ENCODE measurements around the gene PCGF6. TPM values are rescaled to one million over a fixed set of nuclear protein-coding genes. Genes with fewer than 3 reads are reported as not detected.
"Not testable (repeated sequence)": the region's sequence is repeated elsewhere in the genome, so short reads cannot be mapped to it uniquely, and the experiment has no call there.

The PCGF6 gene
- total RNA-seq, 1 experiment from 2014 or later = 10.7 TPM

GRCh38 chr10:103262229-103262628 is 88.7 kb downstream of the PCGF6 start:
- DNase-seq = no peak
- no peak overlapping the region for H3K4me3 ChIP-seq (ENCODE audit: low read length)
- H3K4me1 ChIP-seq (ENCODE audit: low read length) = no peaks in the 10 kb centered on the region

DNA sequence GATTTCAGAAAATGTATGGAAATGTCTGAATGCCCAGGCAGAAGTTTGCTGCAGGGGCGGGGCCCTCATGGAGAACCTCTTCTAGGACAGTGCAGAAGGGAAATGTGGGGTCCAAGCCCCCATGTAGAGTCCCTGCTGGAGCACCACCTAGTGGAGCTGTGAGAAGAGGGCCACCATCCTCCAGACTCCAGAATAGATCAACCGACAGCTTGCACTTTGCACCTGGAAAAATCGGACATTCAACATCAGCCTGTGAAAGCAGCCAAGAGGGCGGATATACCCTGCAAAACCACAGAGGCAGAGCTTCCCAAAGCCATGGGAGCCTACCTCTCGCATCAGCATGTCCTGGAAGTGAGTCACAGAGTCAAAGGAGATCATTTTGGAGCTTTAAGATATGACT is 91.0 kb downstream of the PCGF6 start:
- no peaks in the 10 kb centered on the region for H3K27me3 ChIP-seq (ENCODE audit: low read length)
- H3K9me2 ChIP-seq (replicated peaks; ENCODE audit: insufficient read depth, low read length) = no peaks in the 10 kb centered on the region
- H3K4me3 ChIP-seq (ENCODE audit: low read length) = no peak overlapping the region

More at GRCh38 chr10:103262229-103262628, 88.7 kb downstream of the PCGF6 start:
- Histone ChIP-seq H3K27ac (ENCODE audit: low read length) (no peak overlapping the region), H4K20me1 (ENCODE audit: insufficient read depth, low read depth, low read length) (no peaks in the 10 kb centered on the region), H3K4me2 (ENCODE audit: low read depth, low read length, poor library complexity, severe bottlenecking) (no peak overlapping the region), H3K9me2 (replicated peaks; ENCODE audit: insufficient read depth, low read length) (no peaks in the 10 kb centered on the region), H2AFZ (ENCODE audit: low read length) (no peak overlapping the region), H3K36me3 (ENCODE audit: insufficient read depth, low read length) (no peaks in the 10 kb centered on the region), H3K9me3 (ENCODE audit: low read length) (no peaks in the 10 kb centered on the region), H3K79me2 (ENCODE audit: low read length) (no peaks in the 10 kb centered on the region), H3K27me3 (ENCODE audit: low read length) (no peaks in the 10 kb centered on the region), H3K9ac (ENCODE audit: low read length) (no peak overlapping the region)

GRCh38 chr10:103258928-103259327 is 92.0 kb downstream of the PCGF6 start:
- not testable (repeated sequence) for H2AFZ ChIP-seq (ENCODE audit: low read length); H3K27me3 ChIP-seq (ENCODE audit: low read length); H3K4me1 ChIP-seq (ENCODE audit: low read length); H3K9me2 ChIP-seq (replicated peaks; ENCODE audit: insufficient read depth, low read length); H3K4me3 ChIP-seq (ENCODE audit: low read length); DNase-seq; H3K9ac ChIP-seq (ENCODE audit: low read length); H4K20me1 ChIP-seq (ENCODE audit: insufficient read depth, low read depth, low read length); H3K27ac ChIP-seq (ENCODE audit: low read length); H3K9me3 ChIP-seq (ENCODE audit: low read length); H3K36me3 ChIP-seq (ENCODE audit: insufficient read depth, low read length); H3K79me2 ChIP-seq (ENCODE audit: low read length); H3K4me2 ChIP-seq (ENCODE audit: low read depth, low read length, poor library complexity, severe bottlenecking)

More for the DNA sequence above, 91.0 kb downstream of the PCGF6 start:
- Histone ChIP-seq H3K4me2 (ENCODE audit: low read depth, low read length, poor library complexity, severe bottlenecking) (no peak overlapping the region), H3K36me3 (ENCODE audit: insufficient read depth, low read length) (no peaks in the 10 kb centered on the region), H3K4me1 (ENCODE audit: low read length) (no peaks in the 10 kb centered on the region), H3K9ac (ENCODE audit: low read length) (no peak overlapping the region), H2AFZ (ENCODE audit: low read length) (no peak overlapping the region), H3K9me3 (ENCODE audit: low read length) (no peaks in the 10 kb centered on the region), H3K27ac (ENCODE audit: low read length) (no peak overlapping the region), H4K20me1 (ENCODE audit: insufficient read depth, low read depth, low read length) (no peaks in the 10 kb centered on the region), H3K79me2 (ENCODE audit: low read length) (no peaks in the 10 kb centered on the region)
- DNase-seq = no peak

GRCh38 chr10:103257812-103258211 is 93.1 kb downstream of the PCGF6 start:
- Histone ChIP-seq H3K9ac (ENCODE audit: low read length) (no peak overlapping the region), H3K36me3 (ENCODE audit: insufficient read depth, low read length) (no peaks in the 10 kb centered on the region), H3K9me3 (ENCODE audit: low read length) (no peaks in the 10 kb centered on the region), H3K27me3 (ENCODE audit: low read length) (no peaks in the 10 kb centered on the region), H3K79me2 (ENCODE audit: low read length) (no peaks in the 10 kb centered on the region), H4K20me1 (ENCODE audit: insufficient read depth, low read depth, low read length) (no peaks in the 10 kb centered on the region), H3K4me1 (ENCODE audit: low read length) (no peaks in the 10 kb centered on the region), H3K4me3 (ENCODE audit: low read length) (no peak overlapping the region), H3K4me2 (ENCODE audit: low read depth, low read length, poor library complexity, severe bottlenecking) (no peak overlapping the region), H2AFZ (ENCODE audit: low read length) (no peak overlapping the region), H3K27ac (ENCODE audit: low read length) (no peak overlapping the region), H3K9me2 (replicated peaks; ENCODE audit: insufficient read depth, low read length) (no peaks in the 10 kb centered on the region)
- no peak for DNase-seq

DNA sequence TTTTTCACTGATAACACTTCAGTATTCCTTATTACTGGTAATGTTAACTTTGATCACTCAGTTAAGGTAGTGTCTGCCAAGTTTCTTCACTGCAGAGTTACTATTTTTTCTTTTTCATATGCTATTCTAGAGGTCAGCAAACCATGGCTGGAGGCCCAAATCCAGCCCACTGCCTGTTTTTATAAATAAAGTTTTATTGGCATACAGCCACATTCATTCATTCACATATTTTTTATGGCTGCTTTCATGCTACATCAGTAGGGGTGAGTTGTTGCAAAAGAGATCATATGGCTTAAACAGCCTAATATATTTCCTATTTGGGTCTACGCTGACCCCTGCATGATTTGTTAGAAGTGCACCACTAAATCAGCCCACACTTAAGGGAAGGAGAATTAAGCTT is 94.3 kb downstream of the PCGF6 start:
- Histone ChIP-seq H3K4me2 (ENCODE audit: low read depth, low read length, poor library complexity, severe bottlenecking) (no peak overlapping the region), H3K36me3 (ENCODE audit: insufficient read depth, low read length) (no peaks in the 10 kb centered on the region), H2AFZ (ENCODE audit: low read length) (no peak overlapping the region), H3K79me2 (ENCODE audit: low read length) (no peaks in the 10 kb centered on the region), H3K9ac (ENCODE audit: low read length) (no peak overlapping the region), H3K4me1 (ENCODE audit: low read length) (no peaks in the 10 kb centered on the region), H3K4me3 (ENCODE audit: low read length) (no peak overlapping the region), H3K9me3 (ENCODE audit: low read length) (peaks cover under 1% of the 10 kb centered on the region; the same call in 1 of the 2 replicates), H3K27ac (ENCODE audit: low read length) (no peak overlapping the region), H4K20me1 (ENCODE audit: insufficient read depth, low read depth, low read length) (no peaks in the 10 kb centered on the region), H3K27me3 (ENCODE audit: low read length) (no peaks in the 10 kb centered on the region), H3K9me2 (replicated peaks; ENCODE audit: insufficient read depth, low read length) (no peaks in the 10 kb centered on the region)
- DNase-seq = no peak

GRCh38 chr10:103254538-103255325 is 96.2 kb downstream of the PCGF6 start:
- Histone ChIP-seq H3K27ac (ENCODE audit: low read length) (no peak overlapping the region), H3K4me2 (ENCODE audit: low read depth, low read length, poor library complexity, severe bottlenecking) (no peak overlapping the region), H2AFZ (ENCODE audit: low read length) (no peak overlapping the region), H4K20me1 (ENCODE audit: insufficient read depth, low read depth, low read length) (no peaks in the 10 kb centered on the region), H3K9ac (ENCODE audit: low read length) (no peak overlapping the region), H3K9me3 (ENCODE audit: low read length) (peaks cover 7% of the 10 kb centered on the region; the same call in 1 of the 2 replicates), H3K27me3 (ENCODE audit: low read length) (no peaks in the 10 kb centered on the region), H3K36me3 (ENCODE audit: insufficient read depth, low read length) (no peaks in the 10 kb centered on the region), H3K79me2 (ENCODE audit: low read length) (no peaks in the 10 kb centered on the region), H3K4me1 (ENCODE audit: low read length) (no peaks in the 10 kb centered on the region), H3K9me2 (replicated peaks; ENCODE audit: insufficient read depth, low read length) (no peaks in the 10 kb centered on the region), H3K4me3 (ENCODE audit: low read length) (no peak overlapping the region)
- no peak for DNase-seq

- H4K20me1 ChIP-seq (ENCODE audit: insufficient read depth, low read depth, low read length) = no peaks in the 10 kb centered on the region
- H3K36me3 ChIP-seq (ENCODE audit: insufficient read depth, low read length) = no peaks in the 10 kb centered on the region
- H3K9me3 ChIP-seq (ENCODE audit: low read length) = peaks cover 7% of the 10 kb centered on the region; the same call in 1 of the 2 replicates
- no peaks in the 10 kb centered on the region for H3K9me2 ChIP-seq (replicated peaks; ENCODE audit: insufficient read depth, low read length)
- H3K27me3 ChIP-seq (ENCODE audit: low read length) = no peaks in the 10 kb centered on the region
- H3K79me2 ChIP-seq (ENCODE audit: low read length) = no peaks in the 10 kb centered on the region
- H2AFZ ChIP-seq (ENCODE audit: low read length) = no peak overlapping the region
- no peak overlapping the region for H3K27ac ChIP-seq (ENCODE audit: low read length)
- no peaks in the 10 kb centered on the region for H3K4me1 ChIP-seq (ENCODE audit: low read length)
- DNase-seq = no peak
- no peak overlapping the region for H3K9ac ChIP-seq (ENCODE audit: low read length)
- no peak overlapping the region for H3K4me2 ChIP-seq (ENCODE audit: low read depth, low read length, poor library complexity, severe bottlenecking)
- no peak overlapping the region for H3K4me3 ChIP-seq (ENCODE audit: low read length)
These were observed 96.8 kb downstream of the PCGF6 start for GRCh38 chr10:103254113-103254512.
